Hematopoietic multipotent progenitor cell treated with erythropoietin and hydrocortisone succinate and interleukin-3 and kit ligand, for 6 days (in vitro differentiated cells): Measurements from ENCODE around the gene FMNL1.

Experiments
- DNase-seq: peaks from one replicate; pipeline ENCODE4 v3.0.0-alpha.2; 2015

Gene FMNL1

GRCh38 chr17:45221081-45222013 is at the start of gene FMNL1:
FMNL1 (plus strand) TSS chr17:45221885; CDS start chr17:45222125, 240 bp downstream.
- DNase-seq = peak; percentile 71

- no peak for DNase-seq
Measured at GRCh38 chr17:45172232-45172540, 49.5 kb upstream of the FMNL1 start.

- peak; percentile 68 for DNase-seq
Measured at GRCh38 chr17:45172541-45173286, 49.0 kb upstream of the FMNL1 start.

GRCh38 chr17:45175759-45176115 is 45.9 kb upstream of the FMNL1 start:
- DNase-seq = no peak

- no peak for DNase-seq
Measured at GRCh38 chr17:45177563-45177962, 44.1 kb upstream of the FMNL1 start.

- DNase-seq = no peak
Measured at GRCh38 chr17:45184144-45184543, 37.5 kb upstream of the FMNL1 start.

GRCh38 chr17:45186801-45187354 is 34.8 kb upstream of the FMNL1 start:
- DNase-seq = no peak

- no peak for DNase-seq
Measured at GRCh38 chr17:45189009-45189408, 32.7 kb upstream of the FMNL1 start.

- no peak for DNase-seq
Measured at GRCh38 chr17:45190503-45191255, 31.0 kb upstream of the FMNL1 start.

- no peak for DNase-seq
Measured at GRCh38 chr17:45195424-45195823, 26.3 kb upstream of the FMNL1 start.

GRCh38 chr17:45197108-45197507 is 24.6 kb upstream of the FMNL1 start:
- no peak for DNase-seq

- DNase-seq = peak; percentile 93
Measured at GRCh38 chr17:45197555-45198334, 23.9 kb upstream of the FMNL1 start.

GRCh38 chr17:45200701-45201100 is 21.0 kb upstream of the FMNL1 start:
- DNase-seq = peak; percentile 41

GRCh38 chr17:45201457-45201856 is 20.2 kb upstream of the FMNL1 start:
- DNase-seq = no peak

- DNase-seq = peak; percentile 30
Measured at GRCh38 chr17:45201880-45202279, 19.8 kb upstream of the FMNL1 start.

- peak; percentile 87 for DNase-seq
Measured at GRCh38 chr17:45218895-45219661, 2.6 kb upstream of the FMNL1 start.

GRCh38 chr17:45220079-45220478 is 1.6 kb upstream of the FMNL1 start:
- no peak for DNase-seq

- no peak for DNase-seq
Measured at GRCh38 chr17:45222014-45222288, 266 bp downstream of the FMNL1 start.

- DNase-seq = peak; percentile 81
Measured at GRCh38 chr17:45222289-45222995, 757 bp downstream of the FMNL1 start.

GRCh38 chr17:45222996-45223538 is 1.4 kb downstream of the FMNL1 start:
- DNase-seq = peak; percentile 42
